IPS DF 4.7 (cell line): ENCODE measurements around the gene ZC3H11A.
"Not testable (repeated sequence)": the region's sequence is repeated elsewhere in the genome, so short reads cannot be mapped to it uniquely, and the experiment has no call there.

Experiments used
- DNase-seq: peaks from one replicate; pipeline ENCODE4 v3.0.0-alpha.2; 2013; ENCODE audit warnings: low spot score; ENCODE audit errors: extremely low read depth

Gene ZC3H11A

DNA sequence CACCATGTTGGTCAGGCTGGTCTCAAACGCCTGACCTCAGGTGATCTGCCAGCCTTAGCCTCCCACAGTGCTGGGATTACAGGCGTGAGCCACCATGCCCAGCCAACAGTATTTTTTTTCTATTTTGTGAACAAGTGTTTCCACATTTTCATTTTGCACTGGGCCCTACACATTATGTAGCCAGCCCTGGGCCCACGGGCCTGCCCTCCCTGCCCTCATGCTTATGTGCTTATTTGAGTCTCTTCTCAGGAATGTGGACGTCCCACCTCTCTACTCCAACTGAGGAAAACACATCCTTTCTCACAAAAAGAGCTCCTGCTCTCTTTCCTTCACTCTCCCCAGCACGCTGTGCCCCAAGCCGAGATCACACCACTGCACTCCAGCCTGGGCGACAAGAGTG is 13.5 kb upstream of the ZC3H11A start:
- no peak for DNase-seq

GRCh38 chr1:203789966-203790365 is 5.5 kb upstream of the ZC3H11A start:
- no peak for DNase-seq

DNA sequence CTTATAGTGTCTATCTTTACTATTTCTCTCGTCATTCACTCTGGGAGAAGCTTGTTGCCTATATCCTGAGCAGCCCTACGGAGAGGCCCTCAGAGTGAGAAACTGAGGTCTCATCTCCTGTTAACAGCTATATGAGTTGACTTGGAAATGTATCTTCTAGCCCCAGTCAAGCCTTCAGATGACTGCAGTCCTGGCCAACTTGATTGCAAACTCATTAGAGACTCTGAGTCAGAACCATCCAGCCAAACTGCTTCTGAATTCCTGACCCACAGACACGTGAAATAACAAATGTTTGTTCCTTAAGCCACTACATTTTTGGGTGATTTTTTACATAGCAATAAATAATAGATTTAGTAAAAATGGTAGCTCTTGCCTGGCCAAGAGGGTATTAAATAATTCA is 3.9 kb upstream of the ZC3H11A start:
- DNase-seq = no peak

DNA sequence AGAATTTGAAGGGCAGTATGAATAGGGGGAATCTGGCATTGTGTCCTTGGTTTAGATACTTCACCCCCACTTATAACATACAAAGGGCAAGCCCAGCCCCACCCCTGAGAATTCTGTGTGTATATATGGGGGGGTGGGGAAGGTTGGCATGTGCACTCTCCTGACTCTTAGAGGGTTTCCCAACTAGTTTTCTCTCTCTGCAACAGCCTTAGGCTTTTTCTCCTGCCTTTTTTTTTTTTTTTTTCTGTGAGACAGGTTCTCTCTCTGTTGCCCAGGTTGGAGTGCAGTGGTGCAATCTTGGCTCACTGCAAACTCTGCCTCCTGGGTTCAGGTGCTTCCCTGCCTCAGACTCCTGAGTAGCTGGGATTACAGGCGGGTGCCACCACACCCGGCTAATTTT is 2.9 kb upstream of the ZC3H11A start:
- no peak for DNase-seq

- not testable (repeated sequence) for DNase-seq
Observed at GRCh38 chr1:203793561-203793960, 1.9 kb upstream of the ZC3H11A start.

DNA sequence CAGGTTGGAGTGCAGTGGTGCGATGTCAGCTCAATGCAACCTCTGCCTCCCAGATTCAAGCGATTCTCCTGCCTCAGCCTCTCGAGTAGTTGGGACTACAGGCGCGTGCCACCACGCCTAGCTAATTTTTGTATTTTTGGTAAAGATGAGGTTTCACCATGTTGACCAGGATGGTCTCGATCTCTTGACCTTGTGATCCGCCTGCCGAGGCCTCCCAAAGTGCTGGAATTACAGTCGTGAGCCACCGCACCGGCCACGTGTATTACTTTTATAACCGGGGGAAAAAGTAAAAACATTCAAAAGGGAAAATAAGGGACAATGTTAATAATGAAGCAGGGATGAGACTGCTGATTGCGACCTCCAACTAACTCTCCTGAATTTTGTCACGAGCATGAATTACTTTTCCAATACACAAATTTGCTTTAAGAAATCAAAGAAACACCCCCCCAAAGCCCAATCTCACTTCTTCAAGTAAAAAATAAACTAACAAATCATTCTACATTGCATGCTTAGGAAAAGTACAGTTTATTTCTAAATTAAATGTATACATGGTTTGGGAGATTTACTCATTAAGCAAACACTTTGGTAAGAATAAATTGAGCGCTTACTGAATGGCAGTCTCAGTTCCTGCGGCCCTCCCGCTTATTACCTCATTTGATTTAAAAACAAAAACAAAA is 521 bp upstream of the ZC3H11A start:
- no peak for DNase-seq

GRCh38 chr1:203796236-203796605 is 798 bp downstream of the ZC3H11A start:
- DNase-seq = no peak

- no peak for DNase-seq
Observed at GRCh38 chr1:203797216-203797615, 1.8 kb downstream of the ZC3H11A start.

DNA sequence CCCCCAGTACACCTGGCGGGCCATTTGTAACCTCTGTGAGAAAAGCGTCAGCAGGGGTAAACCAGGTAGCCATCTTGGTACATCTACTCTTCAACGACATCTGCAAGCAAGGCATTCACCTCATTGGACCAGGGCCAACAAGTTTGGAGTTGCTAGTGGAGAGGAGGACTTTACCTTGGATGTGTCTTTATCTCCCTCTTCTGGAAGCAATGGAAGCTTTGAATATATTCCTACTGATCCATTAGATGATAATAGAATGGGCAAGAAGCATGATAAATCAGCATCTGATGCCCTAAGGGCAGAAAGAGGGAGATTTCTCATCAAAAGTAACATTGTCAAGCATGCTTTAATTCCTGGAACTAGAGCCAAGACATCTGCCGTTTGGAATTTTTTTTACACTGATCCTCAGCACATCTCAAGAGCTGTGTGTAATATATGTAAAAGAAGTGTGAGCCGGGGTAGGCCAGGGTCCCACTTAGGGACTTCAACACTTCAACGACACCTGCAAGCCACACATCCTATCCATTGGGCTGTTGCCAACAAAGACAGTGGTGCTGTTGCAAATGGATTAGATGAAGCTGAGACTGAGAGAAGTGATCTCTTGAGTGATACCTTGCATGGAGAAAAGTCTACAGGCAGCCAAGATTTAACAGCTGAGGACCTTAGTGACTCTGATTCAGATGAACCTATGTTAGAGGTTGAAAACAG is 2.7 kb downstream of the ZC3H11A start:
- no peak for DNase-seq

DNA sequence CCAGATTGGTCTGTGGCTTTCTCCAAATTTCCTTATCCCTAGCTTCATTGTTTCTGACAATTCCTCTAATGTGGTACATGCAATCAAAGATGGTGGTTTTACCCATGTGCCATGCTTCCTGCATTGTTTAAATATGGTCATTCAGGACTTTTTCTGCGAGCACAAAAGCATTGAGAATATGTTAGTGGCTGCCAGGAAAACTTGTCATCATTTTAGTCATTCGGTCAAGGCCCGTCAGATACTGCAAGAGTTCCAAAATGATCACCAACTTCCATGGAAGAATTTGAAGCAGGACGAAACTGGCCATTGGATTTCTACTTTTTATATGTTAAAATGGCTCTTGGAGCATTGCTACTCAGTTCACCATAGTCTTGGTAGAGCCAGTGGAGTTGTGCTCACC is 3.7 kb downstream of the ZC3H11A start:
- DNase-seq = no peak

DNA sequence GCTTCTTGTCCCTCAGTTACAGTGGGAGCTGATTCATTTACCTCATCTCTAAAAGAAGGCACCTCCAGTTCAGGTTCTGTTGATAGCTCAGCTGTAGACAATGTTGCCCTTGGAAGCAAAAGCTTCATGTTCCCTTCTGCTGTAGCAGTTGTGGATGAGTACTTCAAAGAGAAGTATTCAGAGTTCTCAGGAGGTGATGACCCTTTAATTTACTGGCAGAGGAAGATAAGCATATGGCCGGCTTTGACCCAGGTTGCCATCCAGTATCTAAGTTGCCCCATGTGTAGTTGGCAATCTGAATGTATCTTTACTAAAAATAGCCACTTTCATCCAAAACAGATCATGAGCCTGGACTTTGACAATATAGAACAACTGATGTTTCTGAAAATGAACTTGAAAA is 4.5 kb downstream of the ZC3H11A start:
- no peak for DNase-seq

- DNase-seq = no peak
Observed at GRCh38 chr1:203805689-203806088, 10.3 kb downstream of the ZC3H11A start.

- DNase-seq = no peak
Observed at GRCh38 chr1:203807196-203807595, 11.8 kb downstream of the ZC3H11A start.

GRCh38 chr1:203813581-203814341 is 18.3 kb downstream of the ZC3H11A start:
- no peak for DNase-seq

GRCh38 chr1:203818399-203818798 is 23.0 kb downstream of the ZC3H11A start:
- no peak for DNase-seq

DNA sequence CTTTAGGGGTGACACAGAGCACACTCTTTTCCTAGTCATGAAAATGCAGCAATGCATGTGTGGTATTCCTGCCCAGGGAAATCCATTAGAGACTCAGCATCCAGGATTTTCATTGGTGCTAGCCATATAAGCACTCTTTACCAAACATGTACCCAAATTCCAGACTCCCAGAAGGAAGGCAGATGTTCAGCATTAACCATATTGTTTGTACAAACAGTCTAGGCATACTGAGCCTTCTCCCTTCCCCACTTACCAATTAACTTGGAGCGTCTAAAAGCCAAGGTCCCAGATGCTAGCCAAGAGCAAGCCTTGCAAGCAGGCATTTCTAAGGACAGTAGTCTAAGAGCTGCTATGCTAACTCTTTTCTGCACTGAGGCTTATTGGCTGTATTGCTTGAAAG is 27.9 kb downstream of the ZC3H11A start:
- no peak for DNase-seq

DNA sequence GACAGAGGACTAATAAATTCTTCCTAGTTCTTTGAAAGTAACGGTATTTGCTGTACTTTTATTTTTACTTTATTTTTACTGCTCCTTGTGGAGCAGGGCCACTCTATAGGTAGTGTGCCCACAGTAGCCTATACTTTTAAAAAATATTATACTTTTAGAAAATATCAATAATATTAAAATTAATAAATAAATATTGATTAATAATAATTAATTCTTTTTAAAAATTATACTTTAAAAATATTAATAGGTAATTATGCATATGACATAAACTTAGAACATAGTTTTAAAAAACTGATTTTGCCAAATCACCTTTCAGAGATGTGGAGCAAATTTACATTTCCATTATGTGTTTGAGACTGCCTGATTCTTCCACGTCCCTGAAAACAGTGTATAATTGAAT is 30.8 kb downstream of the ZC3H11A start:
- DNase-seq = no peak

DNA sequence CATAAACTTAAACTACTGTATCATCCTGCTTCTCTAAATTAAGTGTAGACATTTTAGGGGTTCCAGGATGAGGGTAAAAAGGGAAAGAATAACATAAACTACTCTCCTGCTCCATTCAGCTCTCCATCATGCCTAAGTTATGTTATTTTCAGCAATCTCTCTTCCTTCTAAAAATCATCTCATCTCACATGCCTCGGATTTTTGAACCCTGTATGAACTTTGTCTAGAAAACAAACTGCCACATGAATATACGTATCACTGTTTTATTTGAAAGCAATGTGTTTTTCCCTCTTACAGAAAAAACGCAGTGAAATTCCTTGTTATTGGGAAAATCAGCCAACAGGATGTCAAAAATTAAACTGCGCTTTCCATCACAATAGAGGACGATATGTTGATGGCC is 32.6 kb downstream of the ZC3H11A start:
- no peak for DNase-seq

GRCh38 chr1:203828503-203828902 is 33.1 kb downstream of the ZC3H11A start:
- DNase-seq = no peak

- not testable (repeated sequence) for DNase-seq
Observed at GRCh38 chr1:203829247-203829646, 33.8 kb downstream of the ZC3H11A start.

DNA sequence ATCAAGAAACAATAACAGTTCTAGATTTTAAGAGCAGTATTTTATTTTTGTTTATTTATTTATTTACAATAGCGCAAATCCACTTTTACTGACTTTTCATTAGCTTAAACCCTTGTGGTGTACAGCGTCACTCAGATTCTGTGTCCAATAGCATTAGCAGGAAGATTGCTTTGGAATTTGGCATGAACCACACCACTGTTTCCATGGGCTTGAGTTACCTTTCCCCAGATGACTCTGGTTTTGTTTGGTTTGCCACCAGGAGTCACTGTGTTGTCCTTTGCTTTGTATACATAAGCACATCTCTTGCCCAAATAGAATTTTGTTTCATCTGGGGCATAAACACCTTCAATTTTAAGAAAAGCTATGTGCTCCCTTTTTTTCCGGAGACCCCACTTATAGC is 40.1 kb downstream of the ZC3H11A start:
- DNase-seq = no peak

- no peak for DNase-seq
Observed at GRCh38 chr1:203839081-203839480, 43.7 kb downstream of the ZC3H11A start.
